GM21737 (cell line): Measurements from ENCODE around the gene ALK.

Source experiments
- ATAC-seq: cut with Tn5 transposase; IDR thresholded peaks from one replicate; pipeline ENCODE4 v1.9.1; 2021; ENCODE audit warnings: mild to moderate bottlenecking, moderate library complexity; ENCODE audit not compliant: unreplicated experiment

The ALK gene

GRCh38 chr2:29921560-29921915 is at the start of gene ALK:
Gene ALK, minus strand, starts transcription at chr2:29921586. Its CDS starts 927 bp downstream, at chr2:29920659.
- ATAC-seq = no peak

DNA sequence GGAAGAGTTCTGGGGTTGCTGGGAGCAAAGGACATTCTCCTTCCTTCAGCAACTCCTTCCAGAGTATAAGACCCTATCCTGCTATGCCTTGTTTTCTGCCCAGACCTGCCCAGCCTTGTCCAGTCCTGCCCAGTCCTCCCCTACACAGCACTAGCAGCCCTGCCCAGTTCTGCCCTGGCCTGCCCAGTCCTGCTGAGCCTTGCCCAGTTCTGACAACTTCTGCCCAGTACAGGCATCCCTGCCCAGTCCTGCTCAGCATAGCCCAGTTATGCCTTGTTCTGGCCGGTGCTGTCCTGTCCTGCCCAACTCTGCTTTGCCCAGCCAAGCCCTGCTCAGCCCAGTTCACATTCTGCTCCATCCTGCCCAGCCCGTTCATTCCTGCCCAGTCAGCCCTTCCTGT is 44.9 kb upstream of the ALK start:
- ATAC-seq = no peak

GRCh38 chr2:29963972-29964570 is 42.7 kb upstream of the ALK start:
- no peak for ATAC-seq

GRCh38 chr2:29962922-29963321 is 41.5 kb upstream of the ALK start:
- no peak for ATAC-seq

DNA sequence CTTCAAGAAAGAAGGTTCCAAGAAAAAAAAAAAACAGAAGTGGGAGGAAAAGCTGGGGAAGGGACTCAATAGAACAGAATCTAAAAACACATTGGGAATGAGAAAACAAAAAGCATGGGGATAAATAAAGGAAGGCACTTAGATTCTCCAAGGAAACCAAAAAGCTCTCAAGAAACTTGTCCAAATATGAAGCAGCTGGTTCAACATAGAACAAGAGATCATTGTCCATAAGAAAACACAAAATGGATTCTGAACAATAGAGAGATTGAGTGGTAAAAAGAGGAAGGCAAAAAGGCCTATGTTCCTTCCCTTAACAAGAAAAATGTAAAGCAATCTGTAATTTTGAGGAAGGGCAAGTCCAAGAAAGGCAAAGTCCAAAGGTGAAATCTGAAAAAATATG is 32.9 kb upstream of the ALK start:
- no peak for ATAC-seq

- ATAC-seq = no peak
Observed at GRCh38 chr2:29952973-29953372, 31.6 kb upstream of the ALK start.

- ATAC-seq = no peak
Observed at GRCh38 chr2:29951576-29951975, 30.2 kb upstream of the ALK start.

DNA sequence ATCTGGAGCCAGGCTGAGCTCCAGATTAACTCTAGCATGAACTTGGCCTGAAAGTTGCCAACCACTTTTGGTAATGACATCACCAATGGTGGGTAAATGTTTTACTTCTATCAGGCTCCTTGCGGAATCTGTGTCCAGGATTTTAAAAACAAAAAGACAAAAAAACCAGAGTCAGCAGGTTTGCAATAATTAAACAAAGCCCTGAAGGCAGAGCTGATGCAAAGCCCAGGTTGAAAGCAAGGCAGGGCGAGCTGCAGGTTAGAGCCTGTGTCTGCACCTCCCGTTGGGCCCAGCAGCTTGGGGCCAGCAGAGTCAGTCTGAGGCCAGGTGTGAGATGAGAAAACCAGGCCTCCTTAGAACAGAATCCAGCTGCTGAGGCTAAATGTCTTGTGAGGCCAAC is 29.1 kb upstream of the ALK start:
- no peak for ATAC-seq

GRCh38 chr2:29949042-29949441 is 27.7 kb upstream of the ALK start:
- ATAC-seq = no peak

DNA sequence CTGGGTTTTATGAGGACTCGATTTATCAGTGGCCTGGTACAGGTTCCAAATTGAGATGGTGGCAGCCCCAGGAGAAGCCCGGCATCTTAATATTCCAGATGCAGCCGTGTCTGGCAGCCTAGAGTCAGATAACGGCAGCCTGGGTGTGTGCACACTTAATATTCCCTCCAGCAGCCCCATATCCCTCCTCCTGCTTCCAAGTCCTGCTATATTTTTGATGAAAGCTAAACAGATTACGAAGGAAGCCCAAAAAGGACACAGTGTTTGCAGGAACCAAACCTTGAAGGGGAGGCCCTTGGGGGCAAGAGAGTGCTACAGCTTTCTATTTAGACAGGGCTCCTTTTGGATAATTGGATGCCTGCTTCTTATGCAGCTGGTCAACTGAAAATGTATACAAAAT is 25.1 kb upstream of the ALK start:
- ATAC-seq = no peak

- no peak for ATAC-seq
Observed at GRCh38 chr2:29942711-29943110, 21.3 kb upstream of the ALK start.

DNA sequence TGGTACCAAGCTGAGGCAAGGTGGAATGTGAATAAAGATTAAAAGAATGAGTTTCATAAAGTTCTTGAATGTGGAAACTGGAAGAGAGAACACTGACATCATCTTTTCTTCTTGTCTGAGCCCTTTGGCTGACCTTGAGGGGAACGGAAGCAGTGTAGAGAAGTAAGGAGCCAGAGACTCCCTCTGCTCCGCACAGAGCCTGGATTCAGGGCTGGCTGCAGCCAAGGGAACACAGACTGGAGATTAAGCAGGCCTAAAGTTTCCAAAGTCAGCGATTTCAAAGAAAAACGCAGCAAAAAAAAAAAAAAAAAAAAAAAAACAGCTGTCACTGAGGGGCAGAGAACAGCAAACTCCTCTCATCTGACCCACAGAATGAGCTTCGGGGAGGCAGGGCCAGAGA is 19.3 kb upstream of the ALK start:
- no peak for ATAC-seq

- no peak for ATAC-seq
Observed at GRCh38 chr2:29936020-29936419, 14.6 kb upstream of the ALK start.

DNA sequence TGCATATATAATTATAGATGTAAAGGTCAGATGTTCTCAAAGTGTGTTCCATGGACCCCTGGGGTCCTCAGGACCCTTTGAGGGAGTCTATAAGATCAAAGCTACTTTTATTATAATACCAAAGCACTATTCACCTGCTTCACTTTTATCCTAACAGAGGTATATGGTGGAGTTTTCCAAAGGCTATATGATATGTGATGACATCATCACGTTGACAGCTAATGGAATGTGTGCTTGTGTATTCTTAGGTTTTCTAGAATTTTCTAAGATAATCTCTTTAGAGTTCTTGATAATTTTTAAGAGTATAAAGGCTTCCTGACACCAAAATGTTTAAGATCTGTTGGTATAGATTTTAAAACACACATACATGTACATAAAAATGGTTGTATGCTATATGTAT is 10.4 kb upstream of the ALK start:
- no peak for ATAC-seq

DNA sequence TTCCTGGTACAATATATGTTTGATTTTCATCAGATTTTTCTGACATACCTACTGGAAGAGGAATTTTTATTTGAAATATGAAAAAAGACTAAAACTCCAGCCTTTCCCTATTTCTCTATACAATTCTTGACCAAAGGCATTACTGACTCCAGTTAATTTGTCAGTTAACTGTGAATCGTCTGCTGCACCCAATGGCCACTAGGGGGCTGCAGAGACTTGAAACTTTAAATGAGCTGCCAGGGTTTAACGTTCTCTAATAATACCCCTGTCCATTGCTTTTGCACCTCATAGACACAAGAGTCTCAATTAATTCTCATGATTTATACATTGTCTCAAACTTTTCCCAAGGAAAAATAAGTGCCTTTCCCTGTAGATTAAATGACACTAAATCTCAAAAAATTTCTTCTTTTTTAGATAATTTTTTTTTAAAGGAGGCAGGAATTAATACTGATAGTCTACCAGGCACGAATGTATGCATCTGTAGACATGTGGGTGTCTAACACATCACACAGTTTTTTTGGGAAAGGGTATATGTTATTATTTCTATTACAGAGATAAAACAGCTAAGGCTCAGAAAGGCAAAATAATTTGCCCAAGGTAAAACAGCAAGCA is 1.8 kb upstream of the ALK start:
- ATAC-seq = no peak

DNA sequence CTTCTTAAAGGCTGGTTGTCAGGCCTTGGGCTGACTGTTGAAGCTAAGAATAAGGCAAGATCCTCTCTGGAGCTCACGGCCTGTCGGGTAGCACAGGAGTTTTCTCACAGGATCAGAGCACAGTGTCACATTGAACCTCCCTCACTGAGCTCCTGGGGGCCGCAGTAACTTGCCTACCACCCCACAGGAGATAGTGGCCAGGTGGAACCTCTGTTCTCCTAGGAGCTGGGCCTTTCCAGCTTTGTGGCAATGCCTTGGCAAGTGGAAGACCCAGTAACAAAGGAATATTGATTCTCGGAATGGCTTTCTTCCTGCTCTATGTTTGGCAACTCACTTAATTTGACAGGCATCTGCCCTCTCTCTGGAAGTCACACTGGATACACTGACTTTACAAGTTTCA is 1.2 kb upstream of the ALK start:
- no peak for ATAC-seq

DNA sequence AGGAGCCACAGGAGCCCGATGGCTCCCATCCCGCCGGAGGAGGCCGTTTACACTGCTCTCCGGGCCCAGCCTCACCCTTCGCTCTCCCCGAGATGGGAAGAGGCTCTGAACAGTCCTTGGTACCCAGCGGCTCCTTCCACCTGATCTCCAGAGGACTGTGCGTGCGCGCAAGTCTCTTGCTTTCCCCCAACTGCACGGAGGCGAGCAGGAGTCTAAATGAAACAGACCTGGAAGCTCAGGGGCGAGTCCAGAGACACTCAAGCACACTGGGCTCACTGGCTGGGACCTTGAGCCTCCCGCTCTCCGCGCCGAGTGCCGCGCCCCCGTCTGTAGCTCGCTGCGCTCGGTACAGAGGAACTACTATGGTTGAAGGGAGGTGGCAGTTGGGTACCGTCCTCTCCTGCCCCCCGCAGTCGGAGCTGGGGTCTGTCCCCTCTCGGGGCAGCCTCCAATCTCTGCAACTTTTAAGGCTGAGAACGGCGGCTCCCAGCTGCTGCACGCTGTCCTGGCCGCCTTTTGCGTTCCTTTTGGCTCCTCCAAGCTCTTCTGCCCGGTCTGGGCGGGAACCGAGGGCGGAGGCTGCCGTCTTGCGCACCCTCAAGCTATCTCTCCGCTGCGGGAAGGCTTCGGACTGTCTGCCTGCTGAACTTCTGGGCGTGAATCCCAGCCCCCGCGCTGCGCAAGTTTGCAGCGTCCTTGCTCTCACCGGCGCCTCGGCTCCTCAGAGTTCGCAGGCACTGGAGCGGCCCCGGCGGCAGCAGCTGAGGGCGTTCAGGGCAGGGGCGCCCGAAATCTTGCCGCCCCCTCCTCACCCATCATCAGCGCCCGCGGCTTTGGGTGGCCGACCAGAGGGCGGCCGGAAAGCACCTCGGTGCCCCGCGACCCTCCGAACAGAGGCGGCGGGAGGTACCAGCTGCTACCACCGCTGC is 491 bp downstream of the ALK start:
- ATAC-seq = no peak

- ATAC-seq = no peak
Observed at GRCh38 chr2:29920130-29920577, 1.2 kb downstream of the ALK start.

DNA sequence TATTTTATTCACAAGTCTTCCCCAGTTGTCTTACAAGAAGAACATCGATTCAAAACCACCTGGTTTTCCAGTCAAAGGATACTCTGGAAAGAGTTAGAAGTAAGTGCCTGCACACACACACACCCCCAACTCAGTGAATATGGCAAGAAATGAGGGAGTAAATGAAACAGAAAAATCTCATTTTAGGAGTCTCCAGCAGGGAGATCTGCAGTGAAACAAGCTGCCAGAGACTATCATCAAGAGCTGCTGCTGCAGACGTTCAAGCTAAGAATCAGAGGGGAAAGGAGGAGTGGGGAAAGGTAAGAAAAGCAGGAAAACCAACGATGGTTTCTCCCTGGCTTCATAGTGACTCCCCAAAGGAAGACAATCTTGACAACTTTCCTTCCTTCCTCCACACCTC is 2.4 kb downstream of the ALK start:
- ATAC-seq = no peak

DNA sequence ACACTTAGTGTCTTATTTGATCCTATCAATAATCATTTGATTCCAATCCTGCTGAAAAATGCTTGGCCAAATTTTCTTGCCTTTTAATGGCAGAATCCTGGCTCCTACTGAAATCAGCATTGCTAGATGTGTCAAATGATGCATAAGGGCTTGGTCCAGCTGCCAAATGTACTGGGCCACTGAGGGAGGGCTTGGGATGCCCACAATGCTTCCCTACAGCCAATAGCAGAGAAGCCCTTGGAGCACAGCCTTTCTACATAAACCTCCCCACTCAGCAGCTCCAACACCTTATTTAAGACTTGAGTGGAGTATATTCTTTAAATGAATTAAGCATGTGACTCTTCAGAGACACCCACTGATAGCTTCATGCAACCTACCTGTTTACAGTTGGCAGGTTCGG is 3.6 kb downstream of the ALK start:
- no peak for ATAC-seq

DNA sequence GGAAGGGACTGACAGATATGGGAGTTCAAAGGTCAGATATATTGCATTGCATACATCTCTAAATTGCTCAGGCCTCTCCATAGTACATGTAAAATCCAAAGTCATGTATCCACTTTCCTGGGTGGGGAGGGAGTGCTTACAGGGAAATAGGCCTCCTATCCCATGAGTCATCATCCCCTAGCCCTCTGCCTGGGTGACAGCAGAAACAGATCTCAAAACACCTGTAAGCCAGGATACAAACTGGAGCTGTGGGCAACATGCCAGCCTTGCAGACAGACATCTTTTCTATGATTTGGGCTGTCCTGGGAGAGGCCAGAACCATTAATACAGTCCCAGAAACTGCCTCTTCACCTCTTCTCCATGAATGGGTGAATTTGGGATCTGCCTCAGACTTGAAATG is 4.8 kb downstream of the ALK start:
- ATAC-seq = no peak

- ATAC-seq = no peak
Observed at GRCh38 chr2:29910960-29911359, 10.4 kb downstream of the ALK start.
